CD14-positive monocyte (primary cell): Measurements from ENCODE around the gene ZDHHC3. TPM values are rescaled to one million over a fixed set of nuclear protein-coding genes. Genes with fewer than 3 reads are reported as not detected.

Source experiments
- DNase-seq, 3 donors: peaks; one replicate each; pipeline ENCODE4 v3.0.0-alpha.2; 2011 to 2022
- H2AFZ ChIP-seq: 2 replicates; pipeline ENCODE4 v1.6.0; 2012; ENCODE audit warnings: mild to moderate bottlenecking, low read depth, low read length, inconsistent platforms; ENCODE audit not compliant: insufficient read depth, poor library complexity, severe bottlenecking
- H3K27ac ChIP-seq, 2 donors: 1 replicate in 1 of 2; 2 replicates in 1 of 2; pipeline ENCODE4 v1.5.1; 2012 to 2013; ENCODE audit warnings: low read length in 2 of 2, control low read depth in 1 of 2, inconsistent platforms in 1 of 2, low read depth in 1 of 2, mild to moderate bottlenecking in 1 of 2
- H3K27me3 ChIP-seq, 2 donors: one replicate each; pipeline versions ENCODE4 v1.6.0 to v1.6.1; 2011 to 2013; ENCODE audit warnings: low read length in 2 of 2; ENCODE audit not compliant: control insufficient read depth in 2 of 2, insufficient read depth in 2 of 2
- H3K36me3 ChIP-seq, 2 donors: replicated peaks in 1 of 2; 1 replicate in 1 of 2; 2 replicates in 1 of 2; pipeline versions ENCODE4 v1.5.1 to v1.6.1; 2012 to 2013; ENCODE audit warnings: low read length in 2 of 2, control low read depth in 1 of 2, inconsistent platforms in 1 of 2, mild to moderate bottlenecking in 1 of 2; ENCODE audit not compliant: insufficient read depth in 2 of 2, control insufficient read depth in 1 of 2
- H3K4me1 ChIP-seq, 2 donors: 1 replicate in 1 of 2; 2 replicates in 1 of 2; pipeline versions ENCODE4 v1.5.1 to v1.6.1; 2012 to 2013; ENCODE audit warnings: low read length in 2 of 2, control low read depth in 1 of 2, inconsistent platforms in 1 of 2, mild to moderate bottlenecking in 1 of 2, moderate library complexity in 1 of 2; ENCODE audit not compliant: insufficient read depth in 2 of 2, control insufficient read depth in 1 of 2
- H3K4me2 ChIP-seq: replicated peaks from 2 replicates; pipeline ENCODE3; 2012; ENCODE audit warnings: low read length, moderate library complexity, mild to moderate bottlenecking; ENCODE audit not compliant: poor library complexity, severe bottlenecking; ENCODE audit errors: extremely low read depth
- H3K4me3 ChIP-seq, 3 experiments: fragments of 200-600 bp in 1 of 3; sonication (generic) in 1 of 3; replicated peaks in 1 of 3; 1 replicate in 2 of 3; 2 replicates in 1 of 3; pipeline ENCODE4 v1.5.1; 2011 to 2013; ENCODE audit warnings: low read length in 3 of 3, mild to moderate bottlenecking in 3 of 3, control low read depth in 2 of 3, low read depth in 2 of 3, inconsistent platforms in 1 of 3, moderate library complexity in 1 of 3
- H3K79me2 ChIP-seq: 2 replicates; pipeline ENCODE4 v1.6.0; 2012; ENCODE audit warnings: mild to moderate bottlenecking, control low read depth, inconsistent platforms, low read length, moderate library complexity; ENCODE audit not compliant: insufficient read depth
- H3K9ac ChIP-seq: 2 replicates; pipeline ENCODE4 v1.6.0; 2017; ENCODE audit warnings: low read length, mild to moderate bottlenecking; ENCODE audit not compliant: insufficient read depth, poor library complexity, severe bottlenecking
- H3K9me3 ChIP-seq, 2 donors: replicated peaks in 1 of 2; 1 replicate in 1 of 2; 2 replicates in 1 of 2; pipeline versions ENCODE4 v1.5.1 to v1.6.1; 2012 to 2013; ENCODE audit warnings: low read length in 2 of 2, control low read depth in 1 of 2; ENCODE audit not compliant: control insufficient read depth in 1 of 2, insufficient read depth in 1 of 2
- H4K20me1 ChIP-seq: 2 replicates; pipeline ENCODE4 v1.6.0; 2012; ENCODE audit warnings: mild to moderate bottlenecking, low read length, control low read depth, moderate library complexity; ENCODE audit not compliant: insufficient read depth
- H3K27ac Mint-ChIP-seq, 7 donors: one replicate each; pipeline ENCODE4 v1.8.0; 2020; ENCODE audit warnings: mild to moderate bottlenecking in 7 of 7, mixed read lengths in 7 of 7, moderate library complexity in 6 of 7, inconsistent platforms in 2 of 7
- H3K27me3 Mint-ChIP-seq, 3 donors: one replicate each; pipeline ENCODE4 v1.8.0; 2021 to 2022; ENCODE audit warnings: low read depth in 3 of 3, mild to moderate bottlenecking in 3 of 3, mixed read lengths in 3 of 3, moderate library complexity in 3 of 3, inconsistent platforms in 1 of 3
- H3K36me3 Mint-ChIP-seq, 2 donors: one replicate each; pipeline ENCODE4 v1.8.0; 2020; ENCODE audit warnings: mixed read lengths in 2 of 2, inconsistent platforms in 1 of 2, mild to moderate bottlenecking in 1 of 2
- H3K4me1 Mint-ChIP-seq: one replicate; pipeline ENCODE4 v1.8.0; 2020; ENCODE audit warnings: mild to moderate bottlenecking, mixed read lengths
- H3K4me3 Mint-ChIP-seq, 2 donors: one replicate each; pipeline ENCODE4 v1.8.0; 2020; ENCODE audit warnings: mild to moderate bottlenecking in 2 of 2, mixed read lengths in 2 of 2, moderate library complexity in 1 of 2
- H3K9me3 Mint-ChIP-seq, 7 donors: one replicate each; pipeline ENCODE4 v1.8.0; 2020 to 2022; ENCODE audit warnings: mixed read lengths in 7 of 7, mild to moderate bottlenecking in 6 of 7, moderate library complexity in 6 of 7, inconsistent platforms in 2 of 7
- CTCF ChIP-seq: fragments of 200-600 bp; IDR thresholded peaks from one replicate; pipeline ENCODE4 v1.8.0; 2022; ENCODE audit warnings: antibody characterized with exemption, mild to moderate bottlenecking
- WGBS: methylation state at CpG from one replicate; pipeline ENCODE4 v1.1.5; 2013; ENCODE audit warnings: missing lambda C conversion rate; ENCODE audit not compliant: insufficient coverage; 5-methylcytosine and 5-hydroxymethylcytosine counted together
- intact Hi-C, 2 donors: fragments of 100-400 bp; cut with micrococcal nuclease; formaldehyde crosslinking; loops; one replicate each; pipeline versions ENCODE4 v1.15.0 to v1.15.1; 2023
- polyA plus RNA-seq, 3 donors: library from polyadenylated mRNA; depleted of rRNA in 1 of 3; unstranded in 2 of 3; stranded (reverse) in 1 of 3; fragments of 300-500 nt in 2 of 3; fragments of >200 nt in 1 of 3; fragmentation: Illumina TruSeq in 2 of 3; gene quantifications; 1 replicate in 2 of 3; 2 replicates in 1 of 3; pipeline ENCODE4 v1.2.3, GENCODE V29; 2012 to 2021

ZDHHC3 gene
- polyA plus RNA-seq, 3 donors: 52.1 to 72.6 (median 61.3) TPM

- WGBS: 91% methylated on average over 6 of the region's 7 CpGs
These were observed 88.9 kb downstream of the ZDHHC3 start for GRCh38 chr3:44887101-44887500.

GRCh38 chr3:44886561-44886960, 89.4 kb downstream of the ZDHHC3 start:
- Mint-ChIP-seq H3K27ac (no peak overlapping the region), H3K9me3 (peaks cover 0 to 10% (median 4%) of the 10 kb centered on the region in 7 donors), H3K27me3 (peaks cover 3% of the 10 kb centered on the region in 3 donors), H3K4me3 (no peak overlapping the region), H3K4me1 (peaks cover 5% of the 10 kb centered on the region), H3K36me3 (no peaks in the 10 kb centered on the region)
- H3K79me2 ChIP-seq: no peaks in the 10 kb centered on the region
- no peak for TF ChIP-seq CTCF
- H3K9me3 ChIP-seq: no peaks in the 10 kb centered on the region
- H3K9ac ChIP-seq: no peak overlapping the region
- intact Hi-C loops: no loop called here
- no peaks in the 10 kb centered on the region for H3K4me1 ChIP-seq
- H2AFZ ChIP-seq: no peak overlapping the region
- no peak overlapping the region for H3K4me3 ChIP-seq
- H3K36me3 ChIP-seq: no peaks in the 10 kb centered on the region
- no peaks in the 10 kb centered on the region for H3K27me3 ChIP-seq
- H3K4me2 ChIP-seq: no peak overlapping the region
- no peak for DNase-seq
- 90% methylated on average over 3 of the region's 3 CpGs for WGBS
- H4K20me1 ChIP-seq: no peaks in the 10 kb centered on the region
- H3K27ac ChIP-seq: no peak overlapping the region

More at GRCh38 chr3:44887101-44887500, 88.9 kb downstream of the ZDHHC3 start:
- no peak overlapping the region for H2AFZ ChIP-seq
- H3K4me1 ChIP-seq: no peaks in the 10 kb centered on the region
- no peak overlapping the region for H3K9ac ChIP-seq
- no peak for DNase-seq
- no peak overlapping the region for H3K4me3 ChIP-seq
- H3K27ac ChIP-seq: no peak overlapping the region
- no peaks in the 10 kb centered on the region for H4K20me1 ChIP-seq
- no peak for TF ChIP-seq CTCF
- no peaks in the 10 kb centered on the region for H3K9me3 ChIP-seq
- Mint-ChIP-seq H3K27ac (no peak overlapping the region), H3K36me3 (no peaks in the 10 kb centered on the region), H3K9me3 (peaks cover 0 to 10% (median 4%) of the 10 kb centered on the region in 7 donors), H3K4me1 (peaks cover 5% of the 10 kb centered on the region), H3K4me3 (no peak overlapping the region), H3K27me3 (peaks cover 3% of the 10 kb centered on the region in 3 donors)
- H3K4me2 ChIP-seq: no peak overlapping the region
- no peaks in the 10 kb centered on the region for H3K27me3 ChIP-seq
- no peaks in the 10 kb centered on the region for H3K36me3 ChIP-seq
- H3K79me2 ChIP-seq: no peaks in the 10 kb centered on the region
- intact Hi-C loops: no loop called here
